Smooth muscle cell of the brain vasculature (primary cell): ENCODE results near the gene UBQLN4.
"Not testable (repeated sequence)": the region's sequence is repeated elsewhere in the genome, so short reads cannot be mapped to it uniquely, and the experiment has no call there.

ENCODE experiments used
- DNase-seq: peaks from one replicate; pipeline ENCODE4 v3.0.0-alpha.2; 2012; ENCODE audit warnings: low read depth, low spot score

Gene UBQLN4

GRCh38 chr1:156081180-156081916, 27.8 kb upstream of the UBQLN4 start:
- DNase-seq = no peak

GRCh38 chr1:156080863-156081179, 27.2 kb upstream of the UBQLN4 start:
- DNase-seq = no peak

GRCh38 chr1:156080241-156080862, 26.8 kb upstream of the UBQLN4 start:
- no peak for DNase-seq

- no peak for DNase-seq
Measured at GRCh38 chr1:156079762-156080161, 26.2 kb upstream of the UBQLN4 start.

GRCh38 chr1:156078728-156079127, 25.1 kb upstream of the UBQLN4 start:
- DNase-seq = no peak

- no peak for DNase-seq
Measured at GRCh38 chr1:156077430-156077760, 23.8 kb upstream of the UBQLN4 start.

GRCh38 chr1:156076609-156077429, 23.2 kb upstream of the UBQLN4 start:
- DNase-seq = no peak

GRCh38 chr1:156075775-156076204, 22.2 kb upstream of the UBQLN4 start:
- DNase-seq = no peak

GRCh38 chr1:156075162-156075561, 21.6 kb upstream of the UBQLN4 start:
- no peak for DNase-seq

GRCh38 chr1:156074661-156075060, 21.1 kb upstream of the UBQLN4 start:
- no peak for DNase-seq

- no peak for DNase-seq
Measured at GRCh38 chr1:156073740-156074139, 20.1 kb upstream of the UBQLN4 start.

GRCh38 chr1:156073110-156073687, 19.6 kb upstream of the UBQLN4 start:
- DNase-seq = no peak

GRCh38 chr1:156072251-156072650, 18.7 kb upstream of the UBQLN4 start:
- no peak for DNase-seq

GRCh38 chr1:156071332-156071816, 17.8 kb upstream of the UBQLN4 start:
- DNase-seq = not testable (repeated sequence)

GRCh38 chr1:156070548-156070947, 16.9 kb upstream of the UBQLN4 start:
- DNase-seq = no peak

- no peak for DNase-seq
Measured at GRCh38 chr1:156069490-156070455, 16.2 kb upstream of the UBQLN4 start.

- no peak for DNase-seq
Measured at GRCh38 chr1:156067262-156067661, 13.7 kb upstream of the UBQLN4 start.

GRCh38 chr1:156065871-156066270, 12.3 kb upstream of the UBQLN4 start:
- no peak for DNase-seq

- DNase-seq = no peak
Measured at GRCh38 chr1:156065212-156065611, 11.6 kb upstream of the UBQLN4 start.

GRCh38 chr1:156064615-156065014, 11.0 kb upstream of the UBQLN4 start:
- DNase-seq = no peak

GRCh38 chr1:156063997-156064285, 10.3 kb upstream of the UBQLN4 start:
- no peak for DNase-seq
